Inferior parietal cortex (tissue), 1 donor: Measurements from ENCODE around the gene BCAS3.

Experiments
- DNase-seq: peaks from one replicate; pipeline ENCODE4 v3.0.0-alpha.2; 2016; ENCODE audit errors: extremely low spot score

Gene BCAS3

GRCh38 chr17:61316633-61317032 is 639.0 kb downstream of the BCAS3 start:
- DNase-seq: no peak

GRCh38 chr17:61317779-61318178 is 640.1 kb downstream of the BCAS3 start:
- no peak for DNase-seq

- DNase-seq: no peak
These were observed 641.0 kb downstream of the BCAS3 start for GRCh38 chr17:61318684-61319098.

- no peak for DNase-seq
These were observed 643.7 kb downstream of the BCAS3 start for GRCh38 chr17:61321344-61321743.

GRCh38 chr17:61322325-61323002 is 644.8 kb downstream of the BCAS3 start:
- DNase-seq: no peak

GRCh38 chr17:61323003-61323908 is 645.6 kb downstream of the BCAS3 start:
- no peak for DNase-seq

- no peak for DNase-seq
These were observed 646.5 kb downstream of the BCAS3 start for GRCh38 chr17:61323909-61324868.

- DNase-seq: no peak
These were observed 647.3 kb downstream of the BCAS3 start for GRCh38 chr17:61324950-61325349.

- no peak for DNase-seq
These were observed 647.9 kb downstream of the BCAS3 start for GRCh38 chr17:61325382-61326073.

- DNase-seq: no peak
These were observed 648.7 kb downstream of the BCAS3 start for GRCh38 chr17:61326330-61326729.

- DNase-seq: no peak
These were observed 650.7 kb downstream of the BCAS3 start for GRCh38 chr17:61328351-61328750.

- DNase-seq: no peak
These were observed 652.8 kb downstream of the BCAS3 start for GRCh38 chr17:61330174-61331150.

GRCh38 chr17:61331178-61331577 is 653.5 kb downstream of the BCAS3 start:
- no peak for DNase-seq

GRCh38 chr17:61331886-61332285 is 654.2 kb downstream of the BCAS3 start:
- no peak for DNase-seq

GRCh38 chr17:61333136-61333535 is 655.5 kb downstream of the BCAS3 start:
- DNase-seq: no peak

GRCh38 chr17:61334673-61335072 is 657.0 kb downstream of the BCAS3 start:
- no peak for DNase-seq

- DNase-seq: no peak
These were observed 657.6 kb downstream of the BCAS3 start for GRCh38 chr17:61335105-61335844.

- DNase-seq: no peak
These were observed 658.4 kb downstream of the BCAS3 start for GRCh38 chr17:61335845-61336655.
